Stimulated activated CD8-positive, alpha-beta memory T cell treated with anti-CD3 and anti-CD28 coated beads, Interleukin-2, amount 100 ng/mL, for 1 hour (primary cell): ENCODE data around the gene SH2B3.
"Not testable (repeated sequence)": the region's sequence is repeated elsewhere in the genome, so short reads cannot be mapped to it uniquely, and the experiment has no call there.

Source experiments
- DNase-seq, 2 donors: peaks; one replicate each; pipeline ENCODE4 v3.0.0-alpha.2; 2020; ENCODE audit warnings: low read depth in 2 of 2

Gene SH2B3

GRCh38 chr12:111405859-111406473 is at the start of gene SH2B3:
Gene SH2B3 (plus strand): TSS chr12:111405923. CDS start chr12:111418146, 12,223 bp downstream.
- DNase-seq, result peak in 1 of 2 donors; percentile 69

DNA sequence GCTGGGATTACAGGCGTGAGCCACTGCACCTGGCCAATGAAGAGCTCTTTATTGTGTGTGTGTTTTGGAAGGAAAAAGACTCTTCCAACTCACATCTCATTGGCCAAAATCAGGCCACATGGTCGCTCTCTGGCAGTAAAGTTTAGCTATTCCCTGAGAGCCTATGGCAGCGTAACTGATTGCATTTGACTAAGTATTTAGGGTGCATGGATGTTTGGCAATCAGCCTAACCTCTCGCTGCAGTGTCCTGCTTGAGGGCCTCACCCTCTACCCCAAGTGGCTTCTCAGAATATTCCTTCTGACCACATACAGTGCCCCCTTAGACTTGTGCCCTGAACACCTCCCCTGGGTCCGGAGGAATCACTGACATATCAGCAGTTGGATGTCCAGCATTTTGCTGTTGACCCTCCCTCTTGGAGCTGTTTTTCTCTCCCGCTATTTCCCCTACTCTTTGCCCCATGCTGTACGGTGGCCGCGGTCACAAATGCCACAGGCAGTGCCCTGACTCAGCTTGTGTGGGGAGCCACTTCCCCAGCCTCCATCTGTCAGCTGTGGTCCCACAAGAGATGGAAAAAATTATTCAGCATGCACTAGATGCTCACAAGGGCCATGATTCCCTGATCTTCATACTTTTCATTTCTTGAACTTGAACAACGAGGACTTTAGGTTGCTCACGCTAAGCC is 46.4 kb upstream of the SH2B3 start:
- no peak for DNase-seq

- no peak for DNase-seq
These were observed 45.8 kb upstream of the SH2B3 start for GRCh38 chr12:111359914-111360276.

DNA sequence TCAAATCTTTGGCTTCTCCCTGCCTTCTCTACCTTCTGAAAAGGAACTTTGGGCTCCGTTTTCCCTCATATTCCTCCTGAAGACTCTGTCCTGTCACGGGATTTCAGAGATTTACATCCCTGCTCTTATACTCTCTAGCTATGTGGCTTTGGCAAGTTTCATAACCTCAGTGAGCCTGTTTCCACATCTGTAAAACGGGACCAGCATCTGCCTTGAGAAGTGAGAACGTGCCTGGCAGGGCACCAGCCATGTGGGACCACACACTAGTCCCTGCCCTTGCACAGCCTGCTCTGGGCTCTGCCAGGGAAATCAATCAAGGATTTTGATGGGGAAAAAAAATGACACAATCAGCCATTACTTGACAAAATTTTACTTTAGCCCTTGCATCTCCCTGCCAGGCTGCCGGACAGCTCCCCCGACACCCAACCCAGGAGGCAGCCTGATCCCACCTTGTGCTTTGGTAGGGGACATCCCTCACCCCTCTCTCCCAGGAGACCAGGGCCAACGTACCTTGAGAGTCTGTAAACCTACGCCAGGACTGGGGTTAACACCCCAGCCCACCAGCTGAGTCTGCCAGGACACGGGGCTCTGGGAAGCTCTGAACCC is 45.3 kb upstream of the SH2B3 start:
- no peak for DNase-seq

GRCh38 chr12:111361073-111361716 is 44.5 kb upstream of the SH2B3 start:
- no peak for DNase-seq

GRCh38 chr12:111361717-111362576 is 43.8 kb upstream of the SH2B3 start:
- DNase-seq, result no peak

- no peak for DNase-seq
These were observed 42.8 kb upstream of the SH2B3 start for GRCh38 chr12:111362687-111363475.

DNA sequence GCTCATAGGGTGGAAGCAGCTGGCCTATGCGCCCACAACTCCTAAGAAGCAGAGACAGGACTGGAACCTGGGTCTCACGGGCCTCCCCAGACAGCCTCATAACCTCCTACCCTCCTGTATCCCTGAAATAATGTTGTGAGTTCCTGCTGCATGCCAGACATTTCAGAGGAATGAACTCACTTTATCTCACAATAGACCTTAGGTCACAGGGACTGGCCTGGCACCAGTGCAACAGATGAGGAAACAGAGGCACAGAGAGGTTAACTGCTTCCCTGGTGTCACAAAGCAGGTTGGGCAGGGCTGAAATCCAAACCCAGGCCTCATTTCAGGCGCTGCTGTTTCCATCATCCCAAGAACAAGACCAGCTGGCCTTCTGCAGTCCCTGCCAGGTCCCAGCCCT is 42.1 kb upstream of the SH2B3 start:
- DNase-seq, result no peak

- no peak for DNase-seq
These were observed 39.6 kb upstream of the SH2B3 start for GRCh38 chr12:111366075-111366474.

- no peak for DNase-seq
These were observed 39.1 kb upstream of the SH2B3 start for GRCh38 chr12:111366583-111366982.

DNA sequence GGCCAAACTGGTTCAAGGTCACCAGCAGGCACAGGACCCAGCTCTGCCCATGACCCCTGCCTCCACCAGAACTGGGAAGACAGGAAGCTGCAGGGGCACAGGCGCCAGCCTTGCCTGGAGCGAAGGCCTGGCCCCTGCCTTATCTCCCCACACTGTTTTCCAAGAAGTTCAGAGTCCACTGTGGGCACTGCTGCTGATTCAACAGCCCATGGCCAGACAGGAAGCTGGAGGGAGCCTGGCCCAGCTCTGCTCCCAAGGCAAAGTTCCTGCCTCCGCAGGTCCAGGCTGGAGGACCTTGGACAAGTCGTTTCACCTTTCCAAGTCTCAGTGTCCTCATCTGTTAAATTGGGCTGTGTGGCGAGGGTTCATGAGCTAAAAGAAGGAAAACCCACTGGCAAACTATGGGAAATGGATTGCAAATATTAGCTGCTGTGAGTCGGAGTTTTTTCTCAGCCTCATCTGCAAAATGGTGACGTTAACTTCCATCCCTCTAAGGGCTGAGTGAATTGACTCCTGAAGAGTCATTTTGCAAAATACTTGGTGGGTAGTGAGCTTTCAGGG is 38.0 kb upstream of the SH2B3 start:
- no peak for DNase-seq

GRCh38 chr12:111368291-111368787 is 37.4 kb upstream of the SH2B3 start:
- DNase-seq, result no peak

DNA sequence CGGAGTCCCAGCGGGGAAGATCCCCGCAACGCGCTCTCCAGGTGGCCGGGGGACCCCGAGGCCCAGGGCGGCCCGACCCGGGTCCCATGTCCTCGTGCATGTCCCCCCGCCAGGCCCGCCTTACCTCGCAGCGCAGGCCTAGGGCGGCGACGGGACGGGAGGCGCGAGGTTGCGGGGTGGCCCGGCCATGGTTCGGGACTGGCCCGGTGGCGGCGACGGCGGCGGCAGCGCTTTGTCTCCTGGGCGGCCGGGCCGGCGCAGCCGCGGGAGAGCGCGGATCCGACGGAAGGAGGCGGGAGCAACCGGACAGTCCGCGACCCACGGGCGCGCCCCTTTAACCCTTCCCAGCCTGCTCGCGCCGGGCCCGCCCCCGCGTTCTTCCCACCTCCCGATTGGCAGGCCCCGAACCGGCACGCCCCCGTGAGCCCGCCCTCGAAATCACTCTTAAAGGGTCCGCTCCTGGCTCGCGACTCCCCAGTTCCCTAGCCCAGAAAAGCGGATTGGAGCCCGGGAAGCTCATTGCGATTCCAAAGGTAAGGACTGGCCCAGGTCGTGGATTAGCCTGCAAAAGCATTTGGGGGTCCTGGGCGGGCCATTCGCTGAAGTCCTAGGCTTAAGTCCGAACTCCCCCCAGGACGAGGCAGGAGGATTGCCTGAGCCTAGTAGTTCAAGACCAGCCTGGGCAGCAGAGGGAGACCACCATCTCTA is 36.8 kb upstream of the SH2B3 start, which contains the start of gene PHETA1:
Gene PHETA1, minus strand, starts transcription at position 308 of the 708 bp plus-strand sequence. CDS start 5,668 bp downstream, outside the sequence.
- peak; percentile 55 to 59 for DNase-seq

DNA sequence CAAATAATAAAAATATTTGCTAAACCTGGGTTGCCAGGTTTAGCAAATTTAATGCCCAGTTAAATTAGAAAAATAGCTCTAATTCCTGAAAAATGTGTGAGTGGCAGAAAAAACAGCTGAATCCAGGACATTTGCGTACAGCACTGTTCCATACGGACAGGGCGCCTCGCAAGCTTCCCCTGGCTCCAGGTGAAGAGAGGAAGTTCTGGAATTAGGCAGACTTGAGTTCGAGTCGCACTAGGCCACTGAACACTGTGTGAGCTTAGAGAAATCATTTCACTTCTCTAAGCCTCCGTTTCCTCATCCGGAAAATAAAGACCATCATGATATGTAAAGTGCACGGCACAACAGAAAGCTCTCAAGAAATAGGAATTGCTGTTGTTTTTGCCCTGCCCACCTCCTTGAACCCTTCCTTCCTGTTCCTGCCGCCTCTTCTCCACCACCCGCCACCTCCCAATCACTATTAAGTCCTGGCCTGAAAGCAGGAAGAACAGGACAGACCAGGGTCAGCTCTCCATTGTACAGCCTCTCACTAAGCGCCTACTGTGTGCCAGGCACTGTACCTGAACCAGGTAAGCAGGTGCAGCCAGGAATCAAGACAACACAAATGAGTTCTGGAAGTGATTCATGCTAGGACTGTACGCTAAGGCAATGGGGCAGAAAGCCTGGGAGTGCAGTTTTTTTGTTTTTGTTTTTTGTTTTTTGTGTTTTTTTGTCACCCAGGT is 36.1 kb upstream of the SH2B3 start:
- DNase-seq, result no peak

- DNase-seq, result not testable (repeated sequence)
These were observed 32.5 kb upstream of the SH2B3 start for GRCh38 chr12:111373231-111373630.

DNA sequence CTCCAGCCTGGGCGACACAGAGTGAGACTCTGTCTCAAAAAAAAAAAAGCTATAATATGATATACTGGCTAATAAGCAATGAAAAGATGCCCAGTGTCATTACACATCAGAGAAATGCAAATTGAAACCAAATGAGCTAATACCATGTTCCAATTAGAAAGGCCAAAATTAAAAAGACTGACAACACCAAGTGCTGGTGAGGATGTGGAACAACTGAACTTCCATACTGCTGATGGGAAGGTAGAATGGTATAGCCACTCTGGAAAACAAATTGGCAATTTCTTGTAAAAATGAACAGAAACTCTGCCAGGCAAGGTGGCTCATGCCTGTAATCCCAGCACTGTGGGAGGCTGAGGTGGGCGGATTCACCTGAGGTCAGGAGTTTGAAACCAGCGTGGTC is 28.3 kb upstream of the SH2B3 start:
- no peak for DNase-seq

- DNase-seq, result no peak
These were observed 25.7 kb upstream of the SH2B3 start for GRCh38 chr12:111379942-111380554.

DNA sequence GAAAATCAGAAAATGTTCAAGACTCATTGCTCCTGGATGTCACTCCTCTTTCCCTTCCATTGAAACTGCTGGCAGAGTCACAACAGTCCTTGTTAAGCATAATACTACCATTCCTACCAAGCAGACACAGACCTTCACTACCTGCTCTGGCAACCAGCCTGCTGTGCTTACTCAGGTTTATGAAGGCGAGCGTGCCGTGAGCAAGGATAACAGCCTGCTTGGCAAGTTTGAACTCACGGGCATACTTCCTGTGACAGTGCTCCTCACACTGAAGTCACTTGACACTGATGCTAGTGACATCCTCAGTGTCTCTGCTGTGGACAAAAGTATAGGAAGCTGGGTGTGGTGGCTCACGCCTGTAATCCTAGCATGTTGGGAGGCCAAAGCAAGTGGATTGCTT is 21.1 kb upstream of the SH2B3 start:
- DNase-seq, result no peak

DNA sequence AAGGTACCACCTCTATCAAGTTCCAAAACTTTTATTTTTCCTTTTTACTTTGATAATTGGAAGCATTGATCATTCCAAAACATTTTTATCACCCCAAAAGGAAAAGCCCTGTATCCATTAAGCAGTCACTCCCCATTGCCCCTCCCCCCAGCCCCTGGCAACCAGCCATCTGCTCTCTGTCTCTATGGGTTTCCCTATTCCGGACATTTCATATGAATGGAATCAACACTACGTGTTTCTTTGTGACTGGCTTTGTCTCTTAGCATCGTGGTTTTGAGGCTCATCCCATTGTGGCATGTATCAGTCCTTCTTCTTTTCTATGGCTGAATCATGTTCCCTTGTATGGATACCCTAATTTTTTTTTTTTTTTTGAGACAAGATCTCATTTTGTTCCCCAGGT is 18.8 kb upstream of the SH2B3 start:
- DNase-seq, result no peak
